Endodermal cell (in vitro differentiated cells): ENCODE measurements around the gene CFAP74. TPM values are rescaled to one million over a fixed set of nuclear protein-coding genes. Genes with fewer than 3 reads are reported as not detected.

Experiments
- DNase-seq: peaks from one replicate; pipeline ENCODE4 v3.0.0-alpha.2; 2017
- H3K27ac ChIP-seq: 2 replicates; pipeline ENCODE4 v1.5.1; 2013; ENCODE audit warnings: mild to moderate bottlenecking, low read depth, low read length, moderate library complexity
- H3K27me3 ChIP-seq: 2 replicates; pipeline ENCODE4 v1.6.1; 2013; ENCODE audit warnings: mild to moderate bottlenecking, low read length, moderate library complexity; ENCODE audit not compliant: insufficient read depth, control insufficient read depth, poor library complexity, severe bottlenecking
- H3K36me3 ChIP-seq: 2 replicates; pipeline ENCODE4 v1.7.0; 2013; ENCODE audit warnings: mild to moderate bottlenecking, low read length, moderate library complexity; ENCODE audit not compliant: control insufficient read depth, insufficient read depth
- H3K4me1 ChIP-seq: one replicate; pipeline ENCODE4 v1.7.0; 2013; ENCODE audit warnings: low read length; ENCODE audit not compliant: control insufficient read depth, insufficient read depth
- H3K4me3 ChIP-seq: 2 replicates; pipeline ENCODE4 v1.5.1; 2013; ENCODE audit warnings: mild to moderate bottlenecking, low read length, moderate library complexity
- H3K9ac ChIP-seq: 2 replicates; pipeline ENCODE4 v1.6.1; 2013; ENCODE audit warnings: mild to moderate bottlenecking, low read length, moderate library complexity; ENCODE audit not compliant: poor library complexity, severe bottlenecking; ENCODE audit errors: extremely low read depth
- H3K9me3 ChIP-seq: 2 replicates; pipeline ENCODE4 v1.6.1; 2013; ENCODE audit warnings: mild to moderate bottlenecking, low read length, moderate library complexity; ENCODE audit not compliant: control insufficient read depth
- H3K27ac Mint-ChIP-seq: 2 replicates; pipeline ENCODE4 v1.8.0; 2020; ENCODE audit warnings: mixed read lengths
- H3K27me3 Mint-ChIP-seq: 2 replicates; pipeline ENCODE4 v1.8.0; 2021; ENCODE audit warnings: mild to moderate bottlenecking, mixed read lengths; ENCODE audit not compliant: insufficient read depth
- H3K36me3 Mint-ChIP-seq: 2 replicates; pipeline ENCODE4 v1.8.0; 2020; ENCODE audit warnings: low read depth, mixed read lengths
- H3K4me1 Mint-ChIP-seq: 2 replicates; pipeline ENCODE4 v1.8.0; 2020; ENCODE audit warnings: mixed read lengths
- H3K4me3 Mint-ChIP-seq: 2 replicates; pipeline ENCODE4 v1.8.0; 2020; ENCODE audit warnings: mild to moderate bottlenecking, moderate library complexity, mixed read lengths
- H3K9me3 Mint-ChIP-seq: 2 replicates; pipeline ENCODE4 v1.8.0; 2020; ENCODE audit warnings: mild to moderate bottlenecking, mixed read lengths
- WGBS, 2 experiments: methylation state at CpG; one replicate each; pipeline versions ENCODE4 v1.1.5 to v1.1.7; 2013; ENCODE audit warnings: missing lambda C conversion rate in 2 of 2, mixed read lengths in 1 of 2; ENCODE audit not compliant: insufficient coverage in 1 of 2, insufficient read length in 1 of 2; 5-methylcytosine and 5-hydroxymethylcytosine counted together
- total RNA-seq, 2 donors: library from RNA; stranded (reverse); fragmentation: NEBNext Ultra II Directional in 1 of 2; extraction: Animal tissue kit (Norgen Biotek cat#: 25700) in 1 of 2; gene quantifications; 2 replicates in 1 of 2; 3 replicates in 1 of 2; pipeline ENCODE4 v1.2.1, GENCODE V29; 2021
- TF ChIP-seq, protein P1 (sequence below): fragments of 200-600 bp; sonication (generic); conservative IDR thresholded peaks from 2 replicates; pipeline ENCODE4 v1.5.0; 2021; ENCODE audit warnings: antibody characterized with exemption, mild to moderate bottlenecking

The CFAP74 gene
- total RNA-seq, 2 donors from 2014 or later: 0.58 to 0.75 TPM

DNA sequence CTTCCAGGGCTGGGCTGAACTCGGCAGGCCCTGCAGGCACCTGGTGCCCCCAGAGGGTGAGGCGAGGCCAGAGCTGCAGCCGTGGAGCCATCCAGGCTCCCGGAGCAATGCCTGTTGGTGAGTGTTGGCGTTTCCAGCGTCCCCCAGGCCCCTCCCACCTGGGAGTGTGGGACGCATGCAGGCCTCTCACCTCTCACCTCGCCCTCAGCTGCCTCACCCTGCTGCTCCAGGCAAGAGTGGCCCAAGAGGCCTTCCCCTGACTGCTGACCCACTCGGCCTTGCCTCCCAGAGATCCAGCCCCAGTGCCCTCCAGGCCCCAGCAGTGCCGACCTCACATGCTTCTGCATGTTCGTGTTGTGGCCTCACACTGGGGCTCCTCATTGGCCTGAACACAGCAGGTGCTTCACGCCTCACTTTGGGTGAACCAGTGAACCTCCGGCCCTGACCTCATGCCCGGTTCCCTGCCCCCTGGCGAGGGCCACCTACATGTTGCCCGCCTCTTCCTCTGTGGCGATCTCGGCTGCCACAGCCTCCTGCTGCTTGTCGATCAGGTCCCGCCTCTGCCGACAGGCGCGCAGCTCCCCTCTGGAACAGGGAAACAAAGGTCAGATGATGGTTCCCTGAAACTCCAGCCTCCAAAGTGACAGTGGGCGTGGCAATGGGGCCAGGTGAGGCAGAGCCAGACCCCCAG lies 17.0 kb downstream of the CFAP74 start:
- no peak overlapping the region for H3K4me3 ChIP-seq
- no peaks in the 10 kb centered on the region for H3K27me3 ChIP-seq
- peak; percentile 64 for DNase-seq
- H3K4me1 ChIP-seq: no peaks in the 10 kb centered on the region
- Mint-ChIP-seq H3K9me3 (no peaks in the 10 kb centered on the region), H3K27me3 (no peaks in the 10 kb centered on the region), H3K4me1 (no peaks in the 10 kb centered on the region), H3K27ac (no peak overlapping the region), H3K36me3 (no peaks in the 10 kb centered on the region), H3K4me3 (no peak overlapping the region)
- no peaks in the 10 kb centered on the region for H3K9me3 ChIP-seq
- TF ChIP-seq, protein P1, sequence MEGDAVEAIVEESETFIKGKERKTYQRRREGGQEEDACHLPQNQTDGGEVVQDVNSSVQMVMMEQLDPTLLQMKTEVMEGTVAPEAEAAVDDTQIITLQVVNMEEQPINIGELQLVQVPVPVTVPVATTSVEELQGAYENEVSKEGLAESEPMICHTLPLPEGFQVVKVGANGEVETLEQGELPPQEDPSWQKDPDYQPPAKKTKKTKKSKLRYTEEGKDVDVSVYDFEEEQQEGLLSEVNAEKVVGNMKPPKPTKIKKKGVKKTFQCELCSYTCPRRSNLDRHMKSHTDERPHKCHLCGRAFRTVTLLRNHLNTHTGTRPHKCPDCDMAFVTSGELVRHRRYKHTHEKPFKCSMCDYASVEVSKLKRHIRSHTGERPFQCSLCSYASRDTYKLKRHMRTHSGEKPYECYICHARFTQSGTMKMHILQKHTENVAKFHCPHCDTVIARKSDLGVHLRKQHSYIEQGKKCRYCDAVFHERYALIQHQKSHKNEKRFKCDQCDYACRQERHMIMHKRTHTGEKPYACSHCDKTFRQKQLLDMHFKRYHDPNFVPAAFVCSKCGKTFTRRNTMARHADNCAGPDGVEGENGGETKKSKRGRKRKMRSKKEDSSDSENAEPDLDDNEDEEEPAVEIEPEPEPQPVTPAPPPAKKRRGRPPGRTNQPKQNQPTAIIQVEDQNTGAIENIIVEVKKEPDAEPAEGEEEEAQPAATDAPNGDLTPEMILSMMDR: no peak
- no peak overlapping the region for H3K27ac ChIP-seq
- H3K9ac ChIP-seq: no peak overlapping the region
- WGBS, 2 experiments: 87 to 88% methylated on average over 15 to 24 of the region's 24 CpGs
- no peaks in the 10 kb centered on the region for H3K36me3 ChIP-seq

DNA sequence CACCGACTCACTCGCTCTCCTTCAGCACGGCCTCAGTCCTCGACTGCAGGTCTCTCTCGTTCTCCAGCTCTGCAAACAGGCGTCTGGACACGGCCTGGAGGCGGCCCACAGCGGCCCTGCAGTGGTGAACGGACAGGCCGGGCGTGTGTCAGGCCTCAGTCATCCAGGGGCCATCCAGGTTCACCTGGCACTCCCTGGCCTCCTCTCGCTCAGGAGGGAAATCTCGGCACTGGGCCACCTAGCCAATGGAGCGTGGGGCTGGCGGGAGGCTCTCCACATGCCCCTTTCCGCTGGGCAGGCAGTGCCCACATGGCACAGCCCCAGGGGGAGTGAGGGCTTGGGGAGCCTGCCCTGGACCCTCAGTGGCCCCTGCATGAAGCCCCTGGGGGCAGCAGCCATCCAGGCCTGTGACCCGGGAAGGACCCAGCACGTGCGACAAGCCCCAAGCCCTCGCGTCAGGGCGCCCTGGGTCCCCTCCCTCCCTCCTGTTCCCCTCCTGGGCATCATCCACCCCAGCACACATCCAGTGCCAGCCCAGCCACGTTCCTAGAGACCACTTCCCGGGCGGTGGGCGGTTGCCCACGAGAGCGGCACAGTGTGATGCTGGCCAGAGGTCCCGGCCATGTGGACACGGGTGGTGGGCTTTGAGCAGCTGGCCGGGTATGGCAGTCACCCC lies 18.1 kb downstream of the CFAP74 start:
- TF ChIP-seq, protein P1: no peak
- Mint-ChIP-seq H3K36me3 (no peaks in the 10 kb centered on the region), H3K27me3 (no peaks in the 10 kb centered on the region), H3K9me3 (peaks cover 1% of the 10 kb centered on the region), H3K4me1 (no peaks in the 10 kb centered on the region), H3K27ac (peak overlapping the region; percentile 3), H3K4me3 (no peak overlapping the region)
- 89 to 93% methylated on average over 26 to 32 of the region's 32 CpGs for WGBS, 2 experiments
- Histone ChIP-seq H3K36me3 (no peaks in the 10 kb centered on the region), H3K27me3 (no peaks in the 10 kb centered on the region), H3K4me3 (no peak overlapping the region), H3K9me3 (no peaks in the 10 kb centered on the region), H3K4me1 (no peaks in the 10 kb centered on the region), H3K27ac (no peak overlapping the region), H3K9ac (no peak overlapping the region)
- DNase-seq: peak; percentile 45

DNA sequence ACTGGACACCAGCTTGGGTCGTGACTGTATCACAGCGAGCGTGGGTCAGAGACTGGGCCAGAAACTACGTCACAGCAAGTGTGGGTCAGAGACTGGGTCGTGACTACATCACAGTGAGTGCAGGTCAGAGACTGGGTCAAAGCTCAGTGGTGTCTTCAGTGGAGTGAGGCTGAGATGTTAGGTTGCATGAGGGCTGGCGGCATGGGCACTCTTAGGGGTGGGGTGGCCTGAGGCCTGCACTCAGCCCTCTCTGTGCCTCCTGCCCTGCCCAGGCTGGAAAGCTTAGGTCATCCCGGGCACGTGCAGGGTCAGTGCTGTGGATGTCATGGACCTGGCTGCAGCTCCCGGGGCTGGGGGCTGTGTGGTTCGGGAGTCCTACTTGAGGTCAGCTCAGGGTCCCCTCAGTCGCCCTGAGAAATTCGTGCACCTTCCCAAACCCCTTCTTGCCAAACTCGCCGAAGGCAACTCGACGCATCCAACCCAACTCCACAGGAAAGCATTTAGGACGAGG lies 19.0 kb downstream of the CFAP74 start:
- no peak overlapping the region for H3K4me3 ChIP-seq
- H3K4me1 ChIP-seq: no peaks in the 10 kb centered on the region
- H3K36me3 Mint-ChIP-seq: no peaks in the 10 kb centered on the region
- no peak overlapping the region for H3K27ac ChIP-seq
- WGBS, 2 experiments: 84 to 86% methylated on average over 11 to 17 of the region's 17 CpGs
- H3K4me1 Mint-ChIP-seq: no peaks in the 10 kb centered on the region
- TF ChIP-seq, protein P1: no peak
- no peak for DNase-seq
- no peaks in the 10 kb centered on the region for H3K27me3 Mint-ChIP-seq
- no peak overlapping the region for H3K9ac ChIP-seq
- H3K27ac Mint-ChIP-seq: peak overlapping the region; percentile 3
- H3K36me3 ChIP-seq: no peaks in the 10 kb centered on the region
- H3K9me3 ChIP-seq: no peaks in the 10 kb centered on the region
- H3K27me3 ChIP-seq: no peaks in the 10 kb centered on the region
- H3K4me3 Mint-ChIP-seq: no peak overlapping the region
- H3K9me3 Mint-ChIP-seq: peaks cover 1% of the 10 kb centered on the region
